PFSK-1 (cell line): Measurements from ENCODE around the gene CEP78.

Experiments used
- FOXP2 ChIP-seq: optimal IDR thresholded peaks from 2 replicates; pipeline ENCODE3; 2011; ENCODE audit warnings: borderline replicate concordance, control low read depth, inconsistent platforms; ENCODE audit not compliant: insufficient read depth; ENCODE audit errors: extremely low read length, extremely low read depth
- POLR2AphosphoS5 ChIP-seq: IDR thresholded peaks from 2 replicates; pipeline ENCODE4 v1.6.1; 2012; ENCODE audit warnings: low read depth, mild to moderate bottlenecking, control low read depth, low read length, moderate library complexity
- REST ChIP-seq, 2 experiments: IDR thresholded peaks; 2 replicates each; pipeline versions ENCODE4 v1.6.1 to v1.8.0; 2011 to 2012; ENCODE audit warnings: low read depth in 2 of 2, low read length in 2 of 2, control low read depth in 1 of 2, inconsistent platforms in 1 of 2, mild to moderate bottlenecking in 1 of 2, moderate library complexity in 1 of 2; ENCODE audit not compliant: insufficient read depth in 1 of 2
- SIN3A ChIP-seq: IDR thresholded peaks from 2 replicates; pipeline ENCODE4 v1.6.1; 2012; ENCODE audit warnings: mild to moderate bottlenecking, low read length, moderate library complexity, borderline replicate concordance; ENCODE audit not compliant: insufficient read depth
- TAF1 ChIP-seq: IDR thresholded peaks from 2 replicates; pipeline ENCODE4 v1.6.1; 2012; ENCODE audit warnings: low read length, control low read depth, borderline replicate concordance; ENCODE audit not compliant: insufficient read depth

CEP78 gene

GRCh38 chr9:78210841-78211301, 25.0 kb upstream of the CEP78 start:
- TF ChIP-seq SIN3A (no peak), REST (IDR thresholded peaks at IDR 0.05; ENCODE audit: insufficient read depth in 1 of 2, low read depth in 2 of 2, low read length in 2 of 2) (no peak)

DNA sequence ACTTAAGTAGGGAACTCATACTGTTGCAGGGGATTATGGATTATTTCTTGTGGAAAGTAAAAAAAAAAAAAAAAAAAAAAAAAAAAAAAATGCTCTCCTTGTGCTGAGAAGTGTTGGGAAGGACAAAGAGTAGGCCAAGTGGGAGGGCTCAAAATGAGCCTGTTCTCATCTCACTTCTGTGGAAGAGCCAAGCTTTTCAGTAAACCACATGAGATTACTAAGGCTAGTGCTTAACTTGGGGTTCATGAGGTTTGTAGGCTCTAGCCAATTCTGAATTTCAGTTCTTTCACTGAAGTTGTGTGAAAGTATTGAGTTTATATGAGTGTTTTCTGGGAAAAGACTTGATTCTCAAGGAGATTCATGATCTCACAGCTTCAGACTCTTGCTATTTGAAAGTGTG, 23.0 kb upstream of the CEP78 start:
- TF ChIP-seq POLR2AphosphoS5 (no peak), FOXP2 (no peak), TAF1 (no peak), REST (IDR thresholded peaks at IDR 0.05; ENCODE audit: insufficient read depth in 1 of 2, low read depth in 2 of 2, low read length in 2 of 2) (no peak), SIN3A (no peak)

GRCh38 chr9:78213712-78214111, 22.2 kb upstream of the CEP78 start:
- TF ChIP-seq TAF1 (no peak), SIN3A (no peak), POLR2AphosphoS5 (no peak), FOXP2 (no peak), REST (IDR thresholded peaks at IDR 0.05; ENCODE audit: insufficient read depth in 1 of 2, low read depth in 2 of 2, low read length in 2 of 2) (no peak)

- TF ChIP-seq SIN3A (no peak), TAF1 (no peak), POLR2AphosphoS5 (no peak), REST (IDR thresholded peaks at IDR 0.05; ENCODE audit: insufficient read depth in 1 of 2, low read depth in 2 of 2, low read length in 2 of 2) (no peak), FOXP2 (no peak)
Measured at GRCh38 chr9:78214492-78214891, 21.4 kb upstream of the CEP78 start.

DNA sequence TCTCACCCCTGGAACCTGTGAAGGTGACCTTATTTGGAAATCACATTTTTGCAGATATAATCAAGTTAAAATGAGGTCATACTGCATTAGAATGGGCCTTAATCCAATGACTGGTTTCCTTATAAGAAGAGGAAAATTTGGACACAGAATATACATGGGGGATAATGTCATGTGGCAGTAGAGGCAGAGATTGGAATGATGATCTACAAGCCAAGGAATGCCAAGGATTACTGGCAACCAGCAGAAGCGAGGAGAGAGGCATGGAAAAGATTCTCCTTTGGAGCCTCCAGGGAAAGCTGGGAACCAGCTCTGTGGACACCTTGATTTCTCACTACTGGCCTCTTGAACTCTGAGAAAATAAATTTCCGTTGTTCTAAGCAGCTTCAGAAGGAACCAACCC, 20.2 kb upstream of the CEP78 start:
- no peak for TF ChIP-seq TAF1
- no peak for TF ChIP-seq FOXP2
- no peak for TF ChIP-seq REST (IDR thresholded peaks at IDR 0.05; ENCODE audit: insufficient read depth in 1 of 2, low read depth in 2 of 2, low read length in 2 of 2)
- no peak for TF ChIP-seq POLR2AphosphoS5
- TF ChIP-seq SIN3A: no peak
